MM.1S (cell line): ENCODE data around the gene MMP20.

Source experiments
- EZH2phosphoT487 ChIP-seq: fragments of 300-600 bp; sonication (generic); IDR thresholded peaks from 2 replicates; pipeline ENCODE4 v1.6.1; 2018; ENCODE audit warnings: antibody characterized with exemption, low read length
- TF ChIP-seq, protein P1 (sequence below): fragments of 300-600 bp; sonication (generic); IDR thresholded peaks from 2 replicates; pipeline ENCODE4 v1.5.1; 2016; ENCODE audit warnings: antibody characterized with exemption, low read length, mixed read lengths

DNA sequence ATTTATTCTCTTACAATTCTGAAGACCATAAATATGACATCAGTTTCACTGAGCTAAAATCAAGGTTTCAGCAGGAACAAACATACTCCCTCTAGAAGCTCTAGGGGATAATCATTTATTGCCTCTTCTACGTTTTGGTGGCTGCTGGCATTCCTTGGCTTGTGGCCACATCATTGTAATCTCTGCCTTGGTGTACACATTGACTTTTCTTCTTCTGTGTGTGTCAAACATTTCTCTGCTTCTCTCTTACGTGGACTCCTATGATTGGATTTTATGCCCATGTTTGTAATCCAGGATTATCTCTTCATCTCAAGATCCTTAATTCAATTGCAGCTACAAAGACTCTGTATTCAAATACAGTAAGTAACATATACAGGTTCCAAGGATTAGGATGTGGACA is 30.4 kb upstream of the MMP20 start:
- TF ChIP-seq EZH2phosphoT487, result no peak
- TF ChIP-seq, protein P1, sequence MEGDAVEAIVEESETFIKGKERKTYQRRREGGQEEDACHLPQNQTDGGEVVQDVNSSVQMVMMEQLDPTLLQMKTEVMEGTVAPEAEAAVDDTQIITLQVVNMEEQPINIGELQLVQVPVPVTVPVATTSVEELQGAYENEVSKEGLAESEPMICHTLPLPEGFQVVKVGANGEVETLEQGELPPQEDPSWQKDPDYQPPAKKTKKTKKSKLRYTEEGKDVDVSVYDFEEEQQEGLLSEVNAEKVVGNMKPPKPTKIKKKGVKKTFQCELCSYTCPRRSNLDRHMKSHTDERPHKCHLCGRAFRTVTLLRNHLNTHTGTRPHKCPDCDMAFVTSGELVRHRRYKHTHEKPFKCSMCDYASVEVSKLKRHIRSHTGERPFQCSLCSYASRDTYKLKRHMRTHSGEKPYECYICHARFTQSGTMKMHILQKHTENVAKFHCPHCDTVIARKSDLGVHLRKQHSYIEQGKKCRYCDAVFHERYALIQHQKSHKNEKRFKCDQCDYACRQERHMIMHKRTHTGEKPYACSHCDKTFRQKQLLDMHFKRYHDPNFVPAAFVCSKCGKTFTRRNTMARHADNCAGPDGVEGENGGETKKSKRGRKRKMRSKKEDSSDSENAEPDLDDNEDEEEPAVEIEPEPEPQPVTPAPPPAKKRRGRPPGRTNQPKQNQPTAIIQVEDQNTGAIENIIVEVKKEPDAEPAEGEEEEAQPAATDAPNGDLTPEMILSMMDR, result no peak
